Fibroblast of pulmonary artery (primary cell): ENCODE data around the gene GRM6.

Source experiments
- DNase-seq: peaks from one replicate; pipeline ENCODE4 v3.0.0-alpha.2; 2010; ENCODE audit warnings: low read depth
- H3K4me3 ChIP-seq: replicated peaks from 2 replicates; pipeline ENCODE4 v1.5.1; 2011; ENCODE audit warnings: low read depth, mild to moderate bottlenecking, control low read depth, low read length, moderate library complexity
- CTCF ChIP-seq: IDR thresholded peaks from 2 replicates; pipeline ENCODE4 v1.5.1; 2011; ENCODE audit warnings: mild to moderate bottlenecking, control low read depth, low read length, inconsistent platforms; ENCODE audit errors: missing control alignments

The GRM6 gene

GRCh38 chr5:178991190-178992145 lies 3.7 kb downstream of the GRM6 start:
- no peak for TF ChIP-seq CTCF
- no peak overlapping the region for H3K4me3 ChIP-seq
- no peak for DNase-seq

- TF ChIP-seq CTCF, result no peak
- no peak for DNase-seq
- no peak overlapping the region for H3K4me3 ChIP-seq
Observed at GRCh38 chr5:178990491-178990890, 4.6 kb downstream of the GRM6 start.

GRCh38 chr5:178989311-178989710 lies 5.8 kb downstream of the GRM6 start:
- H3K4me3 ChIP-seq, result no peak overlapping the region
- no peak for DNase-seq
- no peak for TF ChIP-seq CTCF

GRCh38 chr5:178988436-178989220 lies 6.5 kb downstream of the GRM6 start:
- no peak for TF ChIP-seq CTCF
- no peak for DNase-seq
- no peak overlapping the region for H3K4me3 ChIP-seq

GRCh38 chr5:178986326-178986960 lies 8.7 kb downstream of the GRM6 start:
- no peak for DNase-seq
- TF ChIP-seq CTCF, result no peak

GRCh38 chr5:178984145-178985072 lies 10.7 kb downstream of the GRM6 start:
- no peak for TF ChIP-seq CTCF
- no peak for DNase-seq
- no peak overlapping the region for H3K4me3 ChIP-seq

More at GRCh38 chr5:178986326-178986960, 8.7 kb downstream of the GRM6 start:
- no peak overlapping the region for H3K4me3 ChIP-seq
